ENCODE results near the gene CCDC102A.
A peak's percentile ranks its signal among the peaks of the same experiment; 100 is the strongest.

CCDC102A gene

GRCh38 chr16:57476546-57477410 is 59.6 kb downstream of the CCDC102A start:
- DNase-seq = no peak

GRCh38 chr16:57475711-57476339 is 60.5 kb downstream of the CCDC102A start:
- no peak for DNase-seq

- no peak for DNase-seq
Observed at GRCh38 chr16:57474671-57475661, 61.4 kb downstream of the CCDC102A start.

- no peak for DNase-seq
Observed at GRCh38 chr16:57473906-57474305, 62.5 kb downstream of the CCDC102A start.

GRCh38 chr16:57473176-57473840 is 63.1 kb downstream of the CCDC102A start:
- no peak for DNase-seq

- no peak for DNase-seq
Observed at GRCh38 chr16:57472665-57473060, 63.7 kb downstream of the CCDC102A start.

- DNase-seq = no peak
Observed at GRCh38 chr16:57471852-57472664, 64.3 kb downstream of the CCDC102A start.

- no peak for DNase-seq
Observed at GRCh38 chr16:57471209-57471608, 65.2 kb downstream of the CCDC102A start.

- no peak for DNase-seq
Observed at GRCh38 chr16:57470711-57471110, 65.7 kb downstream of the CCDC102A start.

GRCh38 chr16:57469917-57470470 is 66.4 kb downstream of the CCDC102A start:
- DNase-seq = no peak

GRCh38 chr16:57469046-57469445 is 67.3 kb downstream of the CCDC102A start:
- DNase-seq = no peak

- DNase-seq = no peak
Observed at GRCh38 chr16:57468346-57468745, 68.0 kb downstream of the CCDC102A start.

GRCh38 chr16:57464523-57464922 is 71.8 kb downstream of the CCDC102A start:
- DNase-seq = no peak

- no peak for DNase-seq
Observed at GRCh38 chr16:57462978-57463362, 73.4 kb downstream of the CCDC102A start.

GRCh38 chr16:57462209-57462977 is 74.0 kb downstream of the CCDC102A start, which contains the start of gene POLR2C:
Gene POLR2C (plus strand): TSS chr16:57462679. CDS start chr16:57462725, 46 bp downstream.
- peak; percentile 31 for DNase-seq

Measured in NCI-H446 treated with DMSO at 0.1 percent for 48 hours (cell line).